MM.1S (cell line): ENCODE data around the gene A3GALT2.

ENCODE experiments used
- DNase-seq: peaks from one replicate; pipeline ENCODE4 v3.0.0-alpha.2; 2015
- H2AFZ ChIP-seq: fragments of 300-600 bp; sonication (generic); 2 replicates; pipeline ENCODE4 v1.6.0; 2016; ENCODE audit warnings: antibody characterized with exemption, low read length
- H3F3A ChIP-seq: fragments of 300-600 bp; sonication (generic); 2 replicates; pipeline ENCODE4 v1.6.1; 2016; ENCODE audit warnings: mild to moderate bottlenecking, antibody characterized with exemption, low read length, moderate library complexity, mixed read lengths; ENCODE audit not compliant: insufficient read depth
- H3K27ac ChIP-seq: fragments of 300-600 bp; sonication (generic); 2 replicates; pipeline ENCODE4 v1.5.1; 2016; ENCODE audit warnings: mild to moderate bottlenecking, low read length
- H3K27me3 ChIP-seq: fragments of 300-600 bp; sonication (generic); replicated peaks from 2 replicates; pipeline ENCODE4 v1.6.0; 2016; ENCODE audit warnings: low read length; ENCODE audit not compliant: insufficient read depth
- H3K36me3 ChIP-seq: fragments of 300-600 bp; sonication (generic); replicated peaks from 2 replicates; pipeline ENCODE4 v1.6.1; 2016; ENCODE audit warnings: mild to moderate bottlenecking, low read length, mixed read lengths; ENCODE audit not compliant: insufficient read depth
- H3K4me1 ChIP-seq: fragments of 300-600 bp; sonication (generic); 2 replicates; pipeline ENCODE4 v1.6.1; 2016; ENCODE audit warnings: low read length, mixed read lengths
- H3K4me2 ChIP-seq: fragments of 300-600 bp; sonication (generic); 2 replicates; pipeline ENCODE4 v1.6.0; 2016; ENCODE audit warnings: low read depth, low read length
- H3K4me3 ChIP-seq: fragments of 300-600 bp; sonication (generic); 2 replicates; pipeline ENCODE4 v1.5.1; 2016; ENCODE audit warnings: low read length, mixed read lengths
- H3K79me2 ChIP-seq: fragments of 300-600 bp; sonication (generic); 2 replicates; pipeline ENCODE4 v1.6.1; 2016; ENCODE audit warnings: mixed run types, low read length, mixed read lengths
- H3K9ac ChIP-seq: fragments of 300-600 bp; sonication (generic); 2 replicates; pipeline ENCODE4 v1.6.1; 2016; ENCODE audit warnings: low read length, mixed read lengths
- H3K9me2 ChIP-seq: fragments of 300-600 bp; sonication (generic); replicated peaks from 2 replicates; pipeline ENCODE4 v1.6.1; 2016; ENCODE audit warnings: mild to moderate bottlenecking, low read length, mixed read lengths; ENCODE audit not compliant: insufficient read depth
- H3K9me3 ChIP-seq: fragments of 300-600 bp; sonication (generic); replicated peaks from 2 replicates; pipeline ENCODE4 v1.6.1; 2016; ENCODE audit warnings: mild to moderate bottlenecking, low read length, mixed read lengths; ENCODE audit not compliant: insufficient read depth
- H4K20me1 ChIP-seq: fragments of 300-600 bp; sonication (generic); 2 replicates; pipeline ENCODE4 v1.6.1; 2016; ENCODE audit warnings: mild to moderate bottlenecking, low read length, moderate library complexity, mixed read lengths; ENCODE audit not compliant: insufficient read depth
- EZH2 ChIP-seq: fragments of 300-600 bp; sonication (generic); optimal IDR thresholded peaks from 2 replicates; pipeline ENCODE3; 2017; ENCODE audit warnings: low read depth, mild to moderate bottlenecking, antibody characterized with exemption, low read length, mixed read lengths
- EZH2phosphoT487 ChIP-seq: fragments of 300-600 bp; sonication (generic); IDR thresholded peaks from 2 replicates; pipeline ENCODE4 v1.6.1; 2018; ENCODE audit warnings: antibody characterized with exemption, low read length
- TF ChIP-seq, protein P1 (sequence below): fragments of 300-600 bp; sonication (generic); IDR thresholded peaks from 2 replicates; pipeline ENCODE4 v1.5.1; 2016; ENCODE audit warnings: antibody characterized with exemption, low read length, mixed read lengths

Gene A3GALT2

DNA sequence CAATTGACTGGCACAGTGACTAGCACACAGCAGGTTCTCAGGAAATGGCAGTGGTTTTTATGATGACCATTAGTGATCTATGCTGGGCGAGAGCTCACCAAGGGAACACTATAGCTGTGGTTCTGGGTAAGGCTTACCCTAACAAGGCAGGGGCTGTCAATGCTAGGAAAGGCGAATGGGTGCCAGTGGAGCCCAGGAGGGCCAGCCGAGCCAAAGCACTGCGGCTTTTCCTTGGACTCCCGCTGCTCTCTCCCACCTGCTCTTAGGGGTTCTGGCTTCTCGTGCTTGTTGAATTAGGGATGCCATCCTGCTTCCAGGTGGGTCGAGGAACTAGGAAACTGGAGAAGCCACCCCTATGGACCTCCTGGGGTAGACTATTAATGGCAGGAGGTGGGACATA lies 10.0 kb upstream of the A3GALT2 start:
- TF ChIP-seq, protein P1, sequence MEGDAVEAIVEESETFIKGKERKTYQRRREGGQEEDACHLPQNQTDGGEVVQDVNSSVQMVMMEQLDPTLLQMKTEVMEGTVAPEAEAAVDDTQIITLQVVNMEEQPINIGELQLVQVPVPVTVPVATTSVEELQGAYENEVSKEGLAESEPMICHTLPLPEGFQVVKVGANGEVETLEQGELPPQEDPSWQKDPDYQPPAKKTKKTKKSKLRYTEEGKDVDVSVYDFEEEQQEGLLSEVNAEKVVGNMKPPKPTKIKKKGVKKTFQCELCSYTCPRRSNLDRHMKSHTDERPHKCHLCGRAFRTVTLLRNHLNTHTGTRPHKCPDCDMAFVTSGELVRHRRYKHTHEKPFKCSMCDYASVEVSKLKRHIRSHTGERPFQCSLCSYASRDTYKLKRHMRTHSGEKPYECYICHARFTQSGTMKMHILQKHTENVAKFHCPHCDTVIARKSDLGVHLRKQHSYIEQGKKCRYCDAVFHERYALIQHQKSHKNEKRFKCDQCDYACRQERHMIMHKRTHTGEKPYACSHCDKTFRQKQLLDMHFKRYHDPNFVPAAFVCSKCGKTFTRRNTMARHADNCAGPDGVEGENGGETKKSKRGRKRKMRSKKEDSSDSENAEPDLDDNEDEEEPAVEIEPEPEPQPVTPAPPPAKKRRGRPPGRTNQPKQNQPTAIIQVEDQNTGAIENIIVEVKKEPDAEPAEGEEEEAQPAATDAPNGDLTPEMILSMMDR, result no peak
- TF ChIP-seq EZH2 (no peak), EZH2phosphoT487 (no peak)
- H2AFZ ChIP-seq, result no peak overlapping the region
- H3K9me3 ChIP-seq, result no peaks in the 10 kb centered on the region
- H4K20me1 ChIP-seq, result no peaks in the 10 kb centered on the region
- no peaks in the 10 kb centered on the region for H3K36me3 ChIP-seq
- H3K27me3 ChIP-seq, result no peaks in the 10 kb centered on the region
- DNase-seq, result no peak
- H3K79me2 ChIP-seq, result 0 out of 2 replicates have a peak, but pooled peaks cover 6% of the 10 kb centered on the region
- no peak overlapping the region for H3K9ac ChIP-seq
- no peaks in the 10 kb centered on the region for H3F3A ChIP-seq
- no peak overlapping the region for H3K27ac ChIP-seq
- no peak overlapping the region for H3K4me2 ChIP-seq
- no peak overlapping the region for H3K4me3 ChIP-seq
- no peaks in the 10 kb centered on the region for H3K4me1 ChIP-seq
- H3K9me2 ChIP-seq, result no peaks in the 10 kb centered on the region

DNA sequence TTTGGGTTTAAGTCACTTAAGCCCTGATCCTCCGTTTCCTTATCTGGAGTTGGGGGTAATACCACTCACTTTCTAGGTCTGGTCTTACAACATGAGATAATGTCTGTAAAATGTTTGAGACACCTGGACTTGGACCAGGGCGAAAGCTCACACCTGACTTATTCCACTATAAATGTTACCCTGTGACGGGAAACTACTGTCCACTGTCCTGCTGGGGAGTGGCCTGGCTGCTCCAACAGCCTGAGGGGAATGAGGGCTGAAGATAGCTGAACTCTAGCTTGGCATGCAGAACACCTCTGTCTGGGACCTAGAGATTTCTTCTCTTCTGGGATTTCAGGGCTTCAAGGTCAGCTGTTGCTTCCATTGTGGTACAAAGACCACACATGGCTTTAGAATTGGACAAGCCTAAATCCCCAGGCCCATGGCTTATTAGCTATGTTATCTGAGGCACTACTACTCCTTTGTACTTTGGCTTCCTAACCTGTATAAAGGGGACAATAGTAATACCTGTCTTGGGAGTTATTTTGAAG lies 9.5 kb upstream of the A3GALT2 start:
- H4K20me1 ChIP-seq, result no peaks in the 10 kb centered on the region
- H3K27me3 ChIP-seq, result no peaks in the 10 kb centered on the region
- H3K4me3 ChIP-seq, result no peak overlapping the region
- no peaks in the 10 kb centered on the region for H3K36me3 ChIP-seq
- no peak overlapping the region for H3K27ac ChIP-seq
- no peak overlapping the region for H2AFZ ChIP-seq
- H3K4me2 ChIP-seq, result no peak overlapping the region
- no peaks in the 10 kb centered on the region for H3F3A ChIP-seq
- TF ChIP-seq EZH2phosphoT487, result no peak
- TF ChIP-seq, protein P1, result no peak
- TF ChIP-seq EZH2, result no peak
- H3K4me1 ChIP-seq, result no peaks in the 10 kb centered on the region
- H3K9ac ChIP-seq, result no peak overlapping the region
- H3K9me2 ChIP-seq, result no peaks in the 10 kb centered on the region
- 0 out of 2 replicates have a peak, but pooled peaks cover 6% of the 10 kb centered on the region for H3K79me2 ChIP-seq
- H3K9me3 ChIP-seq, result no peaks in the 10 kb centered on the region
- DNase-seq, result no peak

DNA sequence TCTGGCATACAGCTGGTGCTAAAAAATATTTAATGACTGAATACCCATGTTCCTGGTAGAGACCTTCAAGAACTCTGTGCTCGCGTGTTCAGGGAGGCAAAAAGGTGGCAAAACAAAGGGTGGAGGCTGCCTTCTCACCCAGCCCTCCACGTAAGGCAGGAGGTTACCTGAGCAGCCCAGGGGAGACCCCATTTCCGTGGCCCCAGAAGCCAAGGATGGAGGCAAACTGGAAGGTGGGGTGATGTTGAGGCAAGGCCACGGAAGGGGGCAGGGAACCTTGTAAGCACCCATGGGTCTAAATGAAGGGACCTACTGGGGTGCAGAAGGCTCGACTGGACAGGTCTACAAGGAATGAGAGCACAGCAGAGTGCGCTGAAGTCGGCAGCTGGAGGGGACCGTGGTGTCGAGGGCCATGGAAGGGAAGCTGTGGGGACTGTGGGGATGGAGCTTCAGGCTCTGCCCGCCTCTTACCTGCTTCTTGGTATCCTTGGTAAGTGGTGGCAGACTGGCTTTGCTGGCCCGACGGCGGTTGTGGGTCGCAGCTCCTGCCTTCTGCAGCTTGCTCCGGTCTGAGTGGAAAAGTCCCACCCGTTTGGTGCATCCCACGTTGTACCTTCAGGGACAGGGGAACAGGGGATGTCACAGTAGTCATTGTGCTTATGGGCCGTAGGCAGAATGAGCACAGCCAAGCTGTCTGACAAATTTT lies 8.9 kb upstream of the A3GALT2 start:
- Histone ChIP-seq H3K36me3 (no peaks in the 10 kb centered on the region), H3F3A (no peaks in the 10 kb centered on the region), H3K27me3 (no peaks in the 10 kb centered on the region), H3K79me2 (0 out of 2 replicates have a peak, but pooled peaks cover under 1% of the 10 kb centered on the region), H3K9me2 (no peaks in the 10 kb centered on the region), H3K4me3 (no peak overlapping the region), H4K20me1 (no peaks in the 10 kb centered on the region), H3K9ac (no peak overlapping the region), H2AFZ (no peak overlapping the region), H3K4me2 (no peak overlapping the region), H3K9me3 (no peaks in the 10 kb centered on the region), H3K4me1 (no peaks in the 10 kb centered on the region), H3K27ac (no peak overlapping the region)
- DNase-seq, result no peak
- no peak for TF ChIP-seq EZH2
- no peak for TF ChIP-seq EZH2phosphoT487
- TF ChIP-seq, protein P1, result no peak
